T-helper 1 cell treated with Interleukin-12 subunit alpha and Interleukin-12 subunit beta and Interleukin-4 antibody, amounts not matched to agents 30 μg/mL and 1 μg/mL, for 36 hours (primary cell): ENCODE data around the gene TPO.
"Not testable (repeated sequence)": the region's sequence is repeated elsewhere in the genome, so short reads cannot be mapped to it uniquely, and the experiment has no call there.

ENCODE experiments used
- H3K27ac Mint-ChIP-seq: one replicate; pipeline ENCODE4 v1.8.0; 2021; ENCODE audit warnings: mild to moderate bottlenecking, mixed read lengths
- H3K27me3 Mint-ChIP-seq: one replicate; pipeline ENCODE4 v1.8.0; 2021; ENCODE audit warnings: low read depth, mixed read lengths
- H3K36me3 Mint-ChIP-seq: one replicate; pipeline ENCODE4 v1.8.0; 2021; ENCODE audit warnings: low read depth, mixed read lengths
- H3K4me1 Mint-ChIP-seq: one replicate; pipeline ENCODE4 v1.8.0; 2021; ENCODE audit warnings: low read depth, mixed read lengths
- H3K4me3 Mint-ChIP-seq: one replicate; pipeline ENCODE4 v1.8.0; 2021; ENCODE audit warnings: mild to moderate bottlenecking, moderate library complexity, mixed read lengths
- H3K9me3 Mint-ChIP-seq: one replicate; pipeline ENCODE4 v1.8.0; 2021; ENCODE audit warnings: mixed read lengths

TPO gene

DNA sequence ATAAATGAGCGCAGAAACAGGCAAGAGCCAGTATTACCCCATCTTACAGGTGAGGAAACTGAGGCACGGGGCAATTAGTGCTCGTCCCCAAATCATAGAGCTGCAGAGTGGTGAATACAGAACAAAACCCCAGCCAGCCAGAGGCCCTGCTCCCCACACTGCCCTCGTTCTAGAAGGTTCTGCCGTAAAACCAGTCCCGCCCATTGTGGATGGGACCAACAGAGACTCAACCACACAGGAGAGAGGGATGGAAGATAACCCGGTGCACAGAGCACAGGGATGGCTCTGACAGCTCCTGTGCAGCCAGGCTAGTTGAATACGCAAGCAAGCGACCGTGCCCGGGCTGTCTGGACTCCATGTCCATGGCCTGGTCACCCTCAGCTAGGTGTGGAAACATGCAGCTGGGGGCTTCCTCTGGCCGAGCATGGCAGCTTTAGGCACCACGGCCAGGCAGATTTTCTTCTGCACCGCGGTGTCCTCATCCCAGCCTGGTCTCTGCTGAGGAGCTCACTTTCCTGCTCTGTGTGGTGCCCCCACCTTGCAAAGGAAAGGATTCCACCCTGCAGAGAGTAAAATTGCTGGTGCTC is 146.4 kb downstream of the TPO start:
- H3K27me3 Mint-ChIP-seq = no peaks in the 10 kb centered on the region
- peaks cover 7% of the 10 kb centered on the region for H3K4me1 Mint-ChIP-seq
- H3K4me3 Mint-ChIP-seq = no peak overlapping the region
- H3K27ac Mint-ChIP-seq = no peak overlapping the region
- H3K9me3 Mint-ChIP-seq = no peaks in the 10 kb centered on the region
- no peaks in the 10 kb centered on the region for H3K36me3 Mint-ChIP-seq

DNA sequence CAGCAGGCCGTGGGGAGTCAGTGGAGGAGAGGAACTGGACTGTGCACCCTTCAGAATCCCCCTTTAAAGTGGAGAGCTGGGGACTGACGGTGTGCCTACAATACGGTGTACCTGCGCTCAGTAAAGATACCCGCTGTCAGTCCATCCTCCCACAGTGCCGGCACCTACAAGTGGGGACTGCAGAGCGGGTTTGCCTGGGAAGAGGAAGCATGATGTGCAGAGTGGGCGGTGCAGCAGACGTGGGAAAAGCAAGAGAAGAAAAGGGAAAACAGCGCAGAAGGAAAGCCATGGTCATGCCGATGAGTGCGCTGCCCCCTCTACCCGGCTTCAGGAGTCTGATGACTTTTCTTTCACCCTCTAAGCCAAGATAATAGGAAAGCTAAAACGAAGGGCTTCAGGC is 148.0 kb downstream of the TPO start:
- H3K4me1 Mint-ChIP-seq = peaks cover 7% of the 10 kb centered on the region
- H3K27me3 Mint-ChIP-seq = no peaks in the 10 kb centered on the region
- peaks cover 3% of the 10 kb centered on the region for H3K9me3 Mint-ChIP-seq
- no peaks in the 10 kb centered on the region for H3K36me3 Mint-ChIP-seq
- no peak overlapping the region for H3K4me3 Mint-ChIP-seq
- no peak overlapping the region for H3K27ac Mint-ChIP-seq

DNA sequence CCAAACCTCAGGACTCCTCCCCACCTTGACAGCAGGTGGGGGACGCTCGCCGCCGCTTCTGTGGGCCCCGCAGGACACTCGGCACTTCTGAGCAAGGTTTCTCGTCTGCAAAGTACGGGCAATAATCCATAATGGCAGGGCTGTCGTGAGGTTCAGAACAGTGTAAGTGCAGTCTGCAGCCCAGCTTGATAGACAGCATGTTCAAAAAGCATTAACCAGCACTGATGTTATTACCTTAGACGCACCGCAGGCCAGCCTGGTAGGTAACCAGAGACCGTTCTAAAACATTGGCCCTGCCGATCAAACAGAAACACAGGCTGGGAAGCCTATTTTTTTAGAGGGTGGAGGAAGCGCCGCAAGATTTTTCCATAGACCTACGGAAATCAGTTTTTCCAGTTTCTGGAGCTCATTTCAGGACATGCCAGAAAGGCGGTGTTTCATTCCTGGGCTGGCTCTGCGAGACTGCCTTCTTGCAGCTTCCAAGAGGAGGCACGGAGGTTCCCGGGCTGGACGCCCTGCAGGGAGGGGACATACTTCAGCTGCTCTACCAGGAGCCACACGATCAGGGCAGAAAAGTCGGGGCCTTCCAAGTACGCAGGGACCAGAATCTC is 148.7 kb downstream of the TPO start:
- Mint-ChIP-seq H3K4me3 (no peak overlapping the region), H3K27me3 (no peaks in the 10 kb centered on the region), H3K9me3 (peaks cover 10% of the 10 kb centered on the region), H3K27ac (no peak overlapping the region), H3K36me3 (no peaks in the 10 kb centered on the region), H3K4me1 (peaks cover 7% of the 10 kb centered on the region)

DNA sequence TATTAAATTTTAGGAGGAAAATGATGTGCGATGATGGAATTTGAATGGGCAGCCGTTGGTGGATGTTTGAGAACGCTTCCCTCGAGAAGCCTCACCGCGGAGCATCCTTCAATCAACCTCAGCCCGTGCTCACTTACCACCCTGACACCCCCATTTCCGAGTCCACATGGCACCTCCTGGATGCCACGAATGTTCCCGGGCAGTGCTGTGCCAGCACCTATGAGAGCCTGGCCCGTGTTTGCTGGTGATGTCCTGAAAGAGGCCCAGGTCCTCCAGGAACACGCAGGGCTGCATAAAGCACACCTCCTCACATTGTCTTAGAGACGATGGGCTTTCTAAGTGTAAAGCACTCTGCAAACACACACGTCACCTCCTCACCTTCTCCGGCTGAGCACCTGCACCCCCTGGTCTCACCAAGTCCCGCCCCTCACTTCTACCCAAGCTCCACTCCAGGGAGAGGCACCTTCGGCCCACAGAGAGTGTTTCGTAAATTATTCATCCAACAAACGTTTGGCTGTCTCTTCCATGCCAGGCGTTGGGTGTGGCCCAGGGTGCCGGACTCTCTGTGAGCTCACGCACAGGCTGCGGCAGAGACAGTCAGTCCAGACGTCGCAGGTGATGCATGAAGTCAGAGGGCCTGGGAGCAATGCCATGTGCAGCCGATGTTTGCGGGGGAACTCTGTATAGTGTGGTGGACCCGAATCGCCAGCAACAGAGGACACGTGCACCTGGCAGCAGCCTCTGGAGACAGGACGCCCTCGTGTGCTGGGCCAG is 150.0 kb downstream of the TPO start:
- Mint-ChIP-seq H3K9me3 (peaks cover 21% of the 10 kb centered on the region), H3K36me3 (no peaks in the 10 kb centered on the region), H3K27ac (no peak overlapping the region), H3K27me3 (no peaks in the 10 kb centered on the region), H3K4me1 (peaks cover 7% of the 10 kb centered on the region), H3K4me3 (no peak overlapping the region)

DNA sequence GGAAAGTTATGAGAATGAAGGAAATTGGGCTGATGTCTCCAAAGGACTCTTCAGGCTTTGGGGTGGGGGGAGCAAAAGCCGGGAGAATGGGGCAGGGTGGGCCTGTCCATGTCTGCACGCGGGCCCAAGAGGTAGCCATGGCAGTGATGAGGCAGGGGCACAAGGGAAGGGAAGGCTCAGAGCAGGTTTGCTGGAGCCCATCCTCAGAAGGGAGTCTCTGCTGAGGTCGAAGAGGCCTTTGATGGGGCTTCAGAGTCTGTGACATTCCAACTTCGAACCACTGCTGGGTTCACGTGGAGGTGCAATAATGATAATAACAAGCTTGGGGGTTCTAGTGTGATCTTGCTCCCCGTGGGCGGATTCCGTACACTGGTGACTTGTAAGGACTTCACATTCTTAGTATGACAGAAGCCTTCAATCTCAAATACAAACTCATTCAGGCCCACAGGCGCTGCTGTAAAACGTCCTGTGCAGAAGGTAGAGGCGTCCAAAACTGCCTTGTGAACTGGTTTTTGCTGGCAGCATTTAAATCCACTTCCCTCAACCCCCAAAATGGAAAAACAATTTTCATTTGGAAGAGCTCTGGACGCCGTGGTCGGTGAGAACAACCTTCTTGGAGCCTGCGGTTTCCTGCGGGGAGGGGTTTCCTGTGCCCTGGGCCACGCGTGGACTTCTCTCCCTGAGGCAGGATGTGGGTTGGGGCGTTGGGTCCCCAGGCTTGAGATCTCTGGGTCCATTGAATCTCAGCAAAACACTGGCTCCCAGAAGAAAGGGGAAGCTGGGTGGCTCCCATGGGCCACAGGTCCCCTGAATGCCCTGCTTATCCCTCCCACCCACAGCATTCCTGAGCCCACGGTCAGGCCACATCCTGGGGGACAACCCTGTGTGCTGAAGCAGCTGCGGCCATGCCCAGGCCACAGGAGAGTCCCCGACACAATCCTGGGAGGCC is 151.0 kb downstream of the TPO start:
- Mint-ChIP-seq H3K4me1 (peaks cover 7% of the 10 kb centered on the region), H3K36me3 (no peaks in the 10 kb centered on the region), H3K27me3 (no peaks in the 10 kb centered on the region), H3K27ac (no peak overlapping the region), H3K4me3 (no peak overlapping the region), H3K9me3 (peaks cover 21% of the 10 kb centered on the region)

DNA sequence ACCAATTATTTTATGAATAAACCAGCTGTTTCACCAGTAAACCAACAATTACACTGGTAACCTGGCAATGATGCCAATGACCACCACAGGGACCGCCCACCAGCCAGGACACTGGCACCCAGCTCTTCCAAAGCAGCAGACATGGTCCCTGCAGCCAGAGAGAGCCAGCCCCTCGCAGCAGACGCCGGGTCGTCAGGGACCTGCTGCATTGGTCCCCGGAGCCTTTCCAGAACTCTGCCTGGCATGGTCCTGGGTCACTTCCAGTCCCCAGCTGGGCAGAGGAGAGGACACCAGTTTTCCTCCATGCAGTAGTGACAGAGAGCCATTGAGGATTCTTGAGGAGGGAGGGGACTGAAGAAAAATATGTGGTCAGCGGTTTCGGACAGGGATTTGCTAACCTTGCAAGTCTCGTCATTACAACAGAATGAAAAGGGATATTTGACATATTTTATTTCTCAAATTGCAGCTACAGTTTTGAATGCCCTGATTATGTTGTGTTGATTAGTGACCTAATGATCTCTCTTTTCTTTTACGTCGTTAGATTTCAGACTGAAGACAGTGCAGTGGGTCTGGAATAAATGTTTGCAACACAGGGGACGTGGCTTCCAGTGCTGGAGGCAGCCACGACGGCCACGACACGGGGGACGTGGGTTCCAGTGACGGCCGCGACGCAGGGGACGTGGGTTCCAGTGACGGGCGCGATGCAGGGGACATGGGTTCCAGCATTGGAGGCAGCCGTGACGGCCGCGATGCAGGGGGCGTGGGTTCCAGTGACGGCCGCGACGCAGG is 154.5 kb downstream of the TPO start:
- Mint-ChIP-seq H3K27me3 (no peaks in the 10 kb centered on the region), H3K4me3 (no peak overlapping the region), H3K9me3 (peaks cover 21% of the 10 kb centered on the region), H3K4me1 (peaks cover 7% of the 10 kb centered on the region), H3K36me3 (no peaks in the 10 kb centered on the region), H3K27ac (no peak overlapping the region)

DNA sequence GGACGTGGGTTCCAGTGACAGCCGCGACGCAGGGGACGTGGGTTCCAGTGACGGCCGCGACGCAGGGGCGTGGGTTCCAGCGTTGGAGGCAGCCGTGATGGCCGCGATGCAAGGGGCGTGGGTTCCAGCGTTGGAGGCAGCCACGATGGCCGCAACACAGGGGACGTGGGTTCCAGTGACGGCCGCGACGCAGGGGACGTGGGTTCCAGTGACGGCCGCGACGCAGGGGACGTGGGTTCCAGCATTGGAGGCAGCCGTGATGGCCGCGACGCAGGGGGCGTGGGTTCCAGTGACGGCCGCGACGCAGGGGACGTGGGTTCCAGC is 155.0 kb downstream of the TPO start:
- H3K4me3 Mint-ChIP-seq, H3K36me3 Mint-ChIP-seq, H3K27me3 Mint-ChIP-seq, H3K27ac Mint-ChIP-seq, H3K4me1 Mint-ChIP-seq: not testable (repeated sequence)
- peaks cover 21% of the 10 kb centered on the region for H3K9me3 Mint-ChIP-seq

DNA sequence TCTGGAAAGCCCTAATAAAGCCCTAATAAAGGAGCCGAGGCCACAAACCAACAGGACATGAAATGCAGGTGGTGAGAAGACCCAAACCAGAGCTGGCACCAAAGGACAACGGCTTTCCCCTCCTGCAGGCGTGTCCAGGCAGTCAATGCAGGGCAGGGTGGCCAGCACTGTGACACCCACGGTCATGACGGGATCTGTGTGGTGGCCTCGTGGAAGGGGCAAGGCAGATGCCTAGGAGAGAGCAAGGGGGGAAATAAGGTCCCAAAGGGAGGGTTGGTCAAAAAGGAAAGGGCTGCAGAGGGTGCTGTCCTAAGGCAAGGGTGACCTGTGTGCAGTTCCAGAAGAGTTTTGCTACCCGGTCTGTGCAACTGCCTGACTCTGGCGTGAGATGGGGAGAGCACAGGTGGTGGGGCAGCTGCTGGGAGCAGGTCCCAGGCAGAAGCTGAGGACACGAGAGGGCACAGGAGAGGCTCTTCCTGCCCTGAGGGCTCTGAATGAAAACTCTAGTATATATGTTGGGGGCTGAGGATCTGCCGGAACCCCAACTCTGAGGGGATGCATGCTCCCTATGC is 156.7 kb downstream of the TPO start:
- Mint-ChIP-seq H3K36me3 (no peaks in the 10 kb centered on the region), H3K4me3 (no peak overlapping the region), H3K27me3 (no peaks in the 10 kb centered on the region), H3K4me1 (no peaks in the 10 kb centered on the region), H3K27ac (no peak overlapping the region), H3K9me3 (peaks cover 21% of the 10 kb centered on the region)

DNA sequence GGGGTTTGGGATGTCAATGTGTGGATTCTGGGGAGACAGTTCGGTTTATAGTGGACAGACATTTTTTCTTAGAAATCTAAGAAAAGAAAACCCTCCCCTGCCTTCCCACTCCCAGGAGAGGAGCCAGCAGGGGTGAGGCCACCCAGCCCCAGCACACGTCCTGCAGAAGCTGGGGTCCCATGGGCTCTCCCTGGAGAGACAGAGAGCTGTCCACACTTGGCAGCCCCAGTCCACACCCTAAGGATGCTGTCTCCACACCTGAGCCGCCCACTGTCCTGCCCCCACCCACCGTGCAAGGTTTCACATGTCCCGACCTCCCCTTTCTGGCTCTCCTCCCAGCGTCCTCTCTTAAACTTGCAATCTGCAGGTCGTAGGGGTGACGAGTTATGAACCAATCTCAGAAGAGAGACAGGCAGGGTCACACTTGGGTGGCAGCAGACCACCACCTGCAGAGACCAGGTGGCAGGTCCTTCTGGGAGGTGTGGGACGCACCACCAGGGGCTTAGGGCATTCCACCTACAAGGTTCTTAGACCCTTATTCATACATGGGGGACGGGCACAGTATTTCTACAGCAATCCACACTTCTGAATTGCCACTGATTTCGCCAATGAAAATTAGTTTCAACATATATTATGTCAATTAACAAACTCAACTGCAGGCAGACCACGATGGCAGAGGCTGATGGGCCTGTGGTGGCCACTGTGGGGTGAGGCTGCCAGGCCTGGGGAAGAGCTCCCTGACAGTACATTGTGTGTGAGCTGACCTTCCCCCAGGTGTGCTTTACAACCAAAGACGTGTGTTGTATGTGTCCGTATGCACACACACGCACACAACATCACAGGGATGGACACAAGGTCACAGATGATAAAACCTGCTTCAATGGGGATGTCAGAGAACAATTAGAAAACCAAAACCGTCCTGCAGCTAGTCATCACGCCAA is 158.5 kb downstream of the TPO start:
- Mint-ChIP-seq H3K4me3 (no peak overlapping the region), H3K4me1 (no peaks in the 10 kb centered on the region), H3K9me3 (peaks cover 13% of the 10 kb centered on the region), H3K36me3 (no peaks in the 10 kb centered on the region), H3K27me3 (no peaks in the 10 kb centered on the region), H3K27ac (no peak overlapping the region)

DNA sequence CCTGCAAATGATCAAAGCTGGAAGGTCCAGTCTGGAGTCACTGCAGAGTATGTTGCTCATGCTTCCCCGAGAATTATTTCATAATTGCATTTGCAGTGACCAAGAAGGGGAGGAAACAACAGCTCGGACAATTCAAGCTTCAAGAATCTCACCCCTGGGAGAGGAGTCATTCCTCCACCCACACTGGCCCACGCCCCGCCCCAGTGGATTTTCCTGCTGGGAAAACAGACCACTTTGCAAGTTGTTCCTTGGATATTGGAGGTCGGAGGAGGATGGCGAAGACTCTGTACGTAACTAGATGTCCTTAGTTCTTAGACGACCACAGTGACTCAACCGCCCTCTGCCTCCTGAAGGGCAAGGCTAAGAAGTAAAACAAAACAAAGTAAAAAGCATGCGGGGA is 159.4 kb downstream of the TPO start:
- Mint-ChIP-seq H3K27ac (no peak overlapping the region), H3K36me3 (no peaks in the 10 kb centered on the region), H3K9me3 (peaks cover 4% of the 10 kb centered on the region), H3K27me3 (no peaks in the 10 kb centered on the region), H3K4me3 (no peak overlapping the region), H3K4me1 (no peaks in the 10 kb centered on the region)

DNA sequence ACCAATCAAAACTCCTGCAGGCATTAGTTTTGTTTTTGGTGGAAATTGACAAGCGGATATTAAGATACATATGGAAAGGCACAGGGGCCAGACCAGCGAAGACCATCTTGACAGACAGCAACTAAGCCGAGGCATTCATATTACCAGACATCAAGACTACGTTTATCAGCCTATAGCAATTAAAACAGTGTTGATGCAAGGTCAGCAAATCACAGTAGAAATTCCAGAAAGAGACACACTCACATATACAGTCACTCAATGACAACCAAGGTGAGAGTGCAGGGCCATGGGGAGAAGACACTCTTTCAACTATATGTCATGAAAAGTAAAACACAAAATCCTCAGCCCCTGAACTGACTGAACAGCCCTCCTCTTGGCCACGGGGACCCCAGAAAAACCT is 164.6 kb downstream of the TPO start:
- Mint-ChIP-seq H3K4me3 (no peak overlapping the region), H3K36me3 (no peaks in the 10 kb centered on the region), H3K27me3 (no peaks in the 10 kb centered on the region), H3K9me3 (no peaks in the 10 kb centered on the region), H3K27ac (no peak overlapping the region), H3K4me1 (no peaks in the 10 kb centered on the region)

DNA sequence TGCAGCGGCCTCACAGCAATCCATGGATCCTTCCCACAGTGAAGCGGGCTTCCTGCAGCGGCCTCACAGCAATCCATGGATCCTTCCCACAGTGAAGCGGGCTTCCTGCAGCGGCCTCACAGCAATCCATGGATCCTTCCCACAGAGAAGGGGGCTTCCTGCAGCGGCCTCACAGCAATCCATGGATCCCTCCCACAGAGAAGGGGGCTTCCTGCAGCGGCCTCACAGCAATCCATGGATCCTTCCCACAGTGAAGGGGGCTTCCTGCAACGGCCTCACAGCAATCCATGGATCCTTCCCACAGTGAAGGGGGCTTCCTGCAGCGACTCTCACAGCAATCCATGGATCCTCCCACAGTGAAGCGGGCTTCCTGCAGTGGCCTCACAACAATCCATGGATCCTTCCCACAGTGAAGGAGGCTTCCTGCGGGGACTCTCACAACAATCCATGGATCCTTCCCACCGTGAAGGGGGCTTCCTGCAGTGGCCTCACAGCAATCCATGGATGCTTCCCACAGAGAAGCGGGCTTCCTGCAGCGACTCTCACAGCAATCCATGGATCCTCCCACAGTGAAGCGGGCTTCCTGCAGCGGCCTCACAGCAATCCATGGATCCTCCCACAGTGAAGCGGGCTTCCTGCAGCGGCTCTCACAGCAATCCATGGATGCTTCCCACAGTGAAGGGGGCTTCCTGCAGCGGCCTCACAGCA is 168.1 kb downstream of the TPO start:
- H3K27ac Mint-ChIP-seq, H3K4me1 Mint-ChIP-seq, H3K4me3 Mint-ChIP-seq, H3K36me3 Mint-ChIP-seq, H3K9me3 Mint-ChIP-seq, H3K27me3 Mint-ChIP-seq: not testable (repeated sequence)
